H9 (cell line): ENCODE measurements around the gene PVALB. TPM values are rescaled to one million over a fixed set of nuclear protein-coding genes. Genes with fewer than 3 reads are reported as not detected.
A peak's percentile ranks its signal among the peaks of the same experiment; 100 is the strongest.

ENCODE experiments used
- DNase-seq: peaks from one replicate; pipeline ENCODE4 v3.0.0-alpha.2; 2017
- H2AFZ ChIP-seq: one replicate; pipeline ENCODE4 v1.6.1; 2013; ENCODE audit warnings: mild to moderate bottlenecking, low read length, control low read depth, moderate library complexity
- H2AK5ac ChIP-seq: 2 replicates; pipeline ENCODE4 v1.6.1; 2013; ENCODE audit warnings: low read length, control low read depth, mixed read lengths; ENCODE audit not compliant: insufficient read length
- H2BK120ac ChIP-seq: one replicate; pipeline ENCODE4 v1.6.1; 2013; ENCODE audit warnings: low read depth, mild to moderate bottlenecking, low read length, control low read depth, inconsistent platforms; ENCODE audit not compliant: poor library complexity, severe bottlenecking
- H2BK12ac ChIP-seq: 2 replicates; pipeline ENCODE4 v1.6.1; 2013; ENCODE audit warnings: low read length, control low read depth, mixed read lengths, low read depth; ENCODE audit not compliant: insufficient read length
- H2BK15ac ChIP-seq: 2 replicates; pipeline ENCODE4 v1.6.1; 2013; ENCODE audit warnings: low read depth, low read length, control low read depth
- H2BK20ac ChIP-seq: one replicate; pipeline ENCODE4 v1.6.1; 2013; ENCODE audit warnings: low read depth, mild to moderate bottlenecking, low read length, control low read depth, inconsistent platforms; ENCODE audit not compliant: poor library complexity, severe bottlenecking
- H2BK5ac ChIP-seq: 2 replicates; pipeline ENCODE4 v1.6.1; 2013; ENCODE audit warnings: low read length, control low read depth, mixed read lengths; ENCODE audit not compliant: insufficient read length
- H3K14ac ChIP-seq: 2 replicates; pipeline ENCODE4 v1.6.1; 2013; ENCODE audit warnings: low read length, control low read depth; ENCODE audit not compliant: insufficient read depth
- H3K18ac ChIP-seq: 2 replicates; pipeline ENCODE4 v1.6.1; 2013; ENCODE audit warnings: low read depth, mild to moderate bottlenecking, mixed read lengths, low read length, control low read depth; ENCODE audit not compliant: insufficient read length
- H3K23ac ChIP-seq: 2 replicates; pipeline ENCODE4 v1.6.1; 2013; ENCODE audit warnings: low read length, control low read depth, mixed read lengths, low read depth; ENCODE audit not compliant: insufficient read length
- H3K23me2 ChIP-seq: 2 replicates; pipeline ENCODE4 v1.6.1; 2013; ENCODE audit warnings: low read depth, mild to moderate bottlenecking, mixed read lengths, low read length, control low read depth; ENCODE audit not compliant: insufficient read length, poor library complexity, severe bottlenecking
- H3K27ac ChIP-seq: 2 replicates; pipeline ENCODE4 v1.5.1; 2013; ENCODE audit warnings: low read length, control low read depth, mixed read lengths, low read depth; ENCODE audit not compliant: insufficient read length
- H3K27me3 ChIP-seq: 2 replicates; pipeline ENCODE4 v1.6.1; 2013; ENCODE audit warnings: low read length, control low read depth, inconsistent platforms; ENCODE audit not compliant: insufficient read depth
- H3K4ac ChIP-seq: 2 replicates; pipeline ENCODE4 v1.6.1; 2013; ENCODE audit warnings: low read depth, mild to moderate bottlenecking, control low read depth, inconsistent platforms, low read length, moderate library complexity
- H3K4me1 ChIP-seq: 2 replicates; pipeline ENCODE4 v1.6.1; 2013; ENCODE audit warnings: low read length, control low read depth, inconsistent platforms; ENCODE audit not compliant: insufficient read depth
- H3K4me2 ChIP-seq: 2 replicates; pipeline ENCODE4 v1.6.1; 2013; ENCODE audit warnings: low read length, control low read depth, mixed read lengths; ENCODE audit not compliant: insufficient read length, insufficient read depth
- H3K56ac ChIP-seq: 2 replicates; pipeline ENCODE4 v1.6.1; 2013; ENCODE audit warnings: low read depth, mild to moderate bottlenecking, mixed read lengths, low read length, control low read depth; ENCODE audit not compliant: insufficient read length
- H3K79me1 ChIP-seq: 2 replicates; pipeline ENCODE4 v1.6.1; 2013; ENCODE audit warnings: low read depth, mild to moderate bottlenecking, moderate library complexity, low read length, control low read depth, inconsistent platforms; ENCODE audit not compliant: insufficient read depth, poor library complexity, severe bottlenecking
- H3K79me2 ChIP-seq: 2 replicates; pipeline ENCODE4 v1.6.1; 2013; ENCODE audit warnings: low read length, control low read depth, inconsistent platforms; ENCODE audit not compliant: insufficient read depth
- H3K9ac ChIP-seq: 2 replicates; pipeline ENCODE4 v1.6.1; 2013; ENCODE audit warnings: low read length, control low read depth, mixed read lengths; ENCODE audit not compliant: insufficient read length; ENCODE audit errors: extremely low read depth
- H3K9me3 ChIP-seq: one replicate; pipeline ENCODE4 v1.6.1; 2013; ENCODE audit warnings: low read depth, low read length, inconsistent platforms; ENCODE audit not compliant: control insufficient read depth
- H3T11ph ChIP-seq: one replicate; pipeline ENCODE4 v1.6.1; 2013; ENCODE audit warnings: mild to moderate bottlenecking, low read length, control low read depth, inconsistent platforms
- H4K20me1 ChIP-seq: one replicate; pipeline ENCODE4 v1.6.1; 2013; ENCODE audit not compliant: control insufficient read depth, insufficient read length, insufficient read depth
- H4K5ac ChIP-seq: 2 replicates; pipeline ENCODE4 v1.6.1; 2013; ENCODE audit warnings: low read depth, mild to moderate bottlenecking, mixed read lengths, low read length, control low read depth; ENCODE audit not compliant: insufficient read length
- H4K8ac ChIP-seq: replicated peaks from 2 replicates; pipeline ENCODE4 v1.6.1; 2013; ENCODE audit warnings: low read length, control low read depth, mixed read lengths, low read depth; ENCODE audit not compliant: insufficient read length
- H4K91ac ChIP-seq: 2 replicates; pipeline ENCODE4 v1.6.1; 2013; ENCODE audit warnings: low read depth, mild to moderate bottlenecking, moderate library complexity, mixed read lengths, low read length, control low read depth; ENCODE audit not compliant: insufficient read length
- H3K27ac Mint-ChIP-seq, 3 experiments: 2 replicates in 2 of 3; 3 replicates in 1 of 3; pipeline ENCODE4 v1.8.0; 2020 to 2021; ENCODE audit warnings: mixed read lengths in 3 of 3, mild to moderate bottlenecking in 1 of 3, moderate library complexity in 1 of 3
- H3K27me3 Mint-ChIP-seq: 2 replicates; pipeline ENCODE4 v1.8.0; 2021; ENCODE audit warnings: low read depth, mild to moderate bottlenecking, moderate library complexity, mixed read lengths
- H3K36me3 Mint-ChIP-seq, 3 experiments: 2 replicates in 2 of 3; 3 replicates in 1 of 3; pipeline ENCODE4 v1.8.0; 2020 to 2021; ENCODE audit warnings: low read depth in 3 of 3, mixed read lengths in 3 of 3; ENCODE audit not compliant: insufficient read depth in 1 of 3
- H3K4me1 Mint-ChIP-seq, 2 experiments: 2 replicates each; pipeline ENCODE4 v1.8.0; 2020; ENCODE audit warnings: mixed read lengths in 2 of 2
- H3K4me3 Mint-ChIP-seq, 2 experiments: 2 replicates in 1 of 2; 3 replicates in 1 of 2; pipeline ENCODE4 v1.8.0; 2020 to 2021; ENCODE audit warnings: mild to moderate bottlenecking in 2 of 2, mixed read lengths in 2 of 2, moderate library complexity in 1 of 2
- H3K9me3 Mint-ChIP-seq, 2 experiments: 2 replicates in 1 of 2; 3 replicates in 1 of 2; pipeline ENCODE4 v1.8.0; 2020; ENCODE audit warnings: mild to moderate bottlenecking in 2 of 2, mixed read lengths in 2 of 2, moderate library complexity in 1 of 2
- CTCF ChIP-seq: fragments of 200-600 bp; sonication (generic); conservative IDR thresholded peaks from 3 replicates; pipeline ENCODE4 v1.8.0; 2021; ENCODE audit warnings: antibody characterized with exemption, mild to moderate bottlenecking
- WGBS: extraction: QIAGEN DNeasy Blood & Tissue Kit; methylation state at CpG from one replicate; pipeline ENCODE4 v1.1.7; 2013; ENCODE audit warnings: missing lambda C conversion rate, low lambda C conversion rate, mixed read lengths; ENCODE audit not compliant: insufficient read length; ENCODE audit errors: extremely low coverage; 5-methylcytosine and 5-hydroxymethylcytosine counted together
- total RNA-seq: library from RNA; stranded (reverse); gene quantifications from 2 replicates; pipeline ENCODE4 v1.2.1, GENCODE V29; 2021

Gene PVALB
- total RNA-seq, 1 experiment from 2014 or later = 2.7 TPM

GRCh38 chr22:36765131-36765942 lies 51.5 kb downstream of the PVALB start:
- H4K8ac ChIP-seq = no peak overlapping the region
- Mint-ChIP-seq H3K27me3 (no peaks in the 10 kb centered on the region), H3K9me3 (no peaks in the 10 kb centered on the region), H3K27ac (peak overlapping the region in 1 of 3 experiments; percentile 73; a peak in 1 of 7 replicates), H3K4me3 (no peak overlapping the region; a peak in 1 of 5 replicates), H3K4me1 (peaks cover 5 to 11% of the 10 kb centered on the region in 2 experiments), H3K36me3 (peaks cover 9 to 46% (median 34%) of the 10 kb centered on the region in 3 experiments; a peak in 6 of 7 replicates)
- H3K23me2 ChIP-seq = no peaks in the 10 kb centered on the region
- H3K4ac ChIP-seq = no peak overlapping the region
- H3K23ac ChIP-seq = no peak overlapping the region
- H3K4me2 ChIP-seq = no peak overlapping the region
- TF ChIP-seq CTCF = no peak
- H2BK20ac ChIP-seq = no peak overlapping the region
- no peaks in the 10 kb centered on the region for H4K20me1 ChIP-seq
- H2AFZ ChIP-seq = no peak overlapping the region
- H2BK12ac ChIP-seq = no peak overlapping the region
- H2BK15ac ChIP-seq = no peak overlapping the region
- H2BK120ac ChIP-seq = no peak overlapping the region
- H3K56ac ChIP-seq = no peak overlapping the region
- H3K27ac ChIP-seq = no peak overlapping the region
- no peak overlapping the region for H4K5ac ChIP-seq
- no peak overlapping the region for H3T11ph ChIP-seq
- H2BK5ac ChIP-seq = no peak overlapping the region
- H3K18ac ChIP-seq = no peak overlapping the region
- no peak overlapping the region; the same call in 1 of the 2 replicates for H3K14ac ChIP-seq
- H3K9ac ChIP-seq = no peak overlapping the region
- H3K4me1 ChIP-seq = no peaks in the 10 kb centered on the region
- no peaks in the 10 kb centered on the region for H3K27me3 ChIP-seq
- no CpG with 5 or more reads among the region's 17 CpGs for WGBS
- no peaks in the 10 kb centered on the region for H3K9me3 ChIP-seq
- no peak overlapping the region for H2AK5ac ChIP-seq
- no peaks in the 10 kb centered on the region for H3K79me1 ChIP-seq
- DNase-seq = peak; percentile 5
- H3K79me2 ChIP-seq = no peaks in the 10 kb centered on the region
- no peak overlapping the region for H4K91ac ChIP-seq
